HepG2 (cell line): ENCODE measurements around the gene PAPSS1. TPM values are rescaled to one million over a fixed set of nuclear protein-coding genes. Genes with fewer than 3 reads are reported as not detected.

Source experiments
- ATAC-seq: fragments of 200-7000 bp; cut with Tn5 transposase; 3 replicates; pipeline ENCODE4 v1.9.1; 2020; ENCODE audit warnings: mild to moderate bottlenecking, moderate library complexity
- BruUV-seq: library from RNA; stranded (reverse); fragments of 400-500 nt; replicated peaks from 2 replicates; lab custom pipeline; 2021; lab: Mats Ljungman, UMichigan
- CTCF ChIA-PET: fragments of 300-600 bp; formaldehyde crosslinking; extraction: SDS; loops from one replicate; lab custom pipeline; 2021; ENCODE audit warnings: low total read pairs, inconsistent platforms, low intra/inter-chr PET ratio; lab: Yijun Ruan, JAX
- POLR2A ChIA-PET: fragments of 350-600 bp; sonication (Branson Sonifier 250); formaldehyde crosslinking; loops from one replicate; lab custom pipeline; 2020; ENCODE audit warnings: antibody characterized with exemption, inconsistent platforms; lab: Yijun Ruan, JAX
- DNase-seq: peaks from one replicate; pipeline ENCODE4 v3.0.0-alpha.2; 2015; ENCODE audit warnings: low spot score
- FAIRE-seq: peaks from 3 replicates; lab custom pipeline; 2011; peaks lifted over from hg19 to GRCh38; lab: Jason Lieb, UNC
- H2AFZ ChIP-seq: one replicate; pipeline ENCODE4 v1.6.1; 2011; ENCODE audit warnings: low read length, inconsistent platforms
- H3K27ac ChIP-seq: fragments of 300-600 bp; 3 replicates; pipeline ENCODE4 v1.8.0; 2011; ENCODE audit warnings: mixed run types, mild to moderate bottlenecking, mixed read lengths, low read length, inconsistent platforms; ENCODE audit not compliant: insufficient read depth; ENCODE audit errors: extremely low read length
- H3K27me3 ChIP-seq, 2 experiments: fragments of 200-600 bp in 1 of 2; 2 replicates in 1 of 2; 3 replicates in 1 of 2; pipeline versions ENCODE4 v1.6.0 to v1.8.0; 2011; ENCODE audit warnings: low read length in 2 of 2, mild to moderate bottlenecking in 2 of 2, moderate library complexity in 2 of 2, inconsistent platforms in 1 of 2; ENCODE audit not compliant: insufficient read depth in 2 of 2, control insufficient read depth in 1 of 2
- H3K36me3 ChIP-seq, 2 experiments: fragments of 200-600 bp in 1 of 2; replicated peaks in 1 of 2; 2 replicates in 1 of 2; 3 replicates in 1 of 2; pipeline versions ENCODE4 v1.5.1 to v1.8.0; 2011; ENCODE audit warnings: low read length in 2 of 2, inconsistent platforms in 1 of 2; ENCODE audit not compliant: insufficient read depth in 2 of 2, control insufficient read depth in 1 of 2
- H3K4me1 ChIP-seq: 2 replicates; pipeline ENCODE4 v1.5.1; 2012; ENCODE audit warnings: low read length, inconsistent platforms; ENCODE audit not compliant: insufficient read depth
- H3K4me2 ChIP-seq: 2 replicates; pipeline ENCODE4 v1.6.0; 2011; ENCODE audit warnings: low read depth, low read length, inconsistent platforms
- H3K4me3 ChIP-seq, 3 experiments: fragments of 200-600 bp in 1 of 3; sonication (generic), shearing (Covaris generic) in 1 of 3; replicated peaks in 1 of 3; 2 replicates each; pipeline ENCODE4 v1.5.1; 2011 to 2016; ENCODE audit warnings: low read length in 3 of 3, inconsistent platforms in 2 of 3, low read depth in 2 of 3, mild to moderate bottlenecking in 2 of 3, control low read depth in 1 of 3, mixed read lengths in 1 of 3; ENCODE audit not compliant: insufficient read depth in 1 of 3
- H3K79me2 ChIP-seq: one replicate; pipeline ENCODE4 v1.6.1; 2011; ENCODE audit warnings: low read length, inconsistent platforms; ENCODE audit not compliant: insufficient read depth
- H3K9ac ChIP-seq: 2 replicates; pipeline ENCODE4 v1.6.0; 2011; ENCODE audit warnings: mild to moderate bottlenecking, low read depth, low read length, inconsistent platforms; ENCODE audit not compliant: insufficient read depth
- H3K9me3 ChIP-seq: 2 replicates; pipeline ENCODE4 v1.5.1; 2012; ENCODE audit warnings: mild to moderate bottlenecking, low read length
- H4K20me1 ChIP-seq: 2 replicates; pipeline ENCODE4 v1.6.0; 2011; ENCODE audit warnings: inconsistent platforms, mild to moderate bottlenecking, low read length, moderate library complexity; ENCODE audit not compliant: insufficient read depth
- CREBL2 ChIP-seq: sonication (generic); formaldehyde crosslinking; IDR thresholded peaks from 2 replicates; pipeline ENCODE4 v1.8.1; 2023; ENCODE audit warnings: missing genetic modification reagents, mild to moderate bottlenecking, borderline replicate concordance
- GMEB2 ChIP-seq: IDR thresholded peaks from 2 replicates; pipeline ENCODE4 v1.6.1; 2016; ENCODE audit warnings: missing biosample characterization, missing genetic modification reagents, low read depth
- HNRNPUL1 ChIP-seq: fragments of 200-400 bp; formaldehyde crosslinking; IDR thresholded peaks from 2 replicates; pipeline ENCODE4 v1.6.1; 2017; ENCODE audit warnings: low read depth, mild to moderate bottlenecking, low read length, moderate library complexity
- IRX3 ChIP-seq: sonication (generic); formaldehyde crosslinking; IDR thresholded peaks from 2 replicates; pipeline ENCODE4 v1.8.1; 2023; ENCODE audit warnings: mild to moderate bottlenecking, low read depth, missing genetic modification reagents, borderline replicate concordance
- PAF1 ChIP-seq: IDR thresholded peaks from 2 replicates; pipeline ENCODE4 v1.6.1; 2016; ENCODE audit warnings: missing genetic modification reagents, missing compliant biosample characterization
- PRMT3 ChIP-seq: sonication (generic); formaldehyde crosslinking; IDR thresholded peaks from 2 replicates; pipeline ENCODE4 v1.8.1; 2022; ENCODE audit warnings: low read depth, mild to moderate bottlenecking, moderate library complexity, missing genetic modification reagents, borderline replicate concordance
- ZHX1 ChIP-seq: sonication (generic); formaldehyde crosslinking; IDR thresholded peaks from 2 replicates; pipeline ENCODE4 v1.8.1; 2022; ENCODE audit warnings: low read depth, mild to moderate bottlenecking, missing genetic modification reagents
- ZNF282 ChIP-seq: fragments of 450-650 bp; IDR thresholded peaks from 2 replicates; pipeline ENCODE4 v1.6.1; 2018; ENCODE audit not compliant: partially characterized antibody
- ZNF597 ChIP-seq: sonication (generic); formaldehyde crosslinking; IDR thresholded peaks from 2 replicates; pipeline ENCODE4 v1.5.0; 2020; ENCODE audit warnings: missing genetic modification reagents
- ZNF740 ChIP-seq: sonication (generic); formaldehyde crosslinking; IDR thresholded peaks from 2 replicates; pipeline ENCODE4 v1.4.0; 2020; ENCODE audit warnings: missing genetic modification reagents
- ZNF879 ChIP-seq: sonication (generic); formaldehyde crosslinking; IDR thresholded peaks from 2 replicates; pipeline ENCODE4 v1.8.1; 2023; ENCODE audit warnings: missing genetic modification reagents
- ZNF891 ChIP-seq: sonication (generic); formaldehyde crosslinking; IDR thresholded peaks from 2 replicates; pipeline ENCODE4 v1.5.0; 2020; ENCODE audit warnings: mild to moderate bottlenecking, missing genetic modification reagents
- WGBS: methylation state at CpG from one replicate; pipeline ENCODE4 v1.1.6; 2017; ENCODE audit warnings: low lambda C conversion rate; 5-methylcytosine and 5-hydroxymethylcytosine counted together
- in situ Hi-C: cut with HindIII; loops from 2 replicates; pipeline ENCODE4 v1.10.0; 2017; ENCODE audit warnings: low pct_unique_long_range_greater_than_20kb; ENCODE audit not compliant: extremely low pct_ligation_motif_present
- intact Hi-C: fragments of 100-400 bp; cut with micrococcal nuclease; formaldehyde crosslinking; loops from one replicate; pipeline ENCODE4 v1.10.0; 2022; ENCODE audit not compliant: unreplicated experiment
- polyA plus RNA-seq, 8 experiments: library from polyadenylated mRNA; depleted of rRNA in 3 of 8; stranded (reverse) in 7 of 8; unstranded in 1 of 8; fragments of >200 nt; fragmentation: Illumina TruSeq in 4 of 8; extraction: Trizol in 4 of 8; gene quantifications; 2 replicates each; pipeline versions ENCODE4 v1.2.1 to v1.2.3, GENCODE V29; 2011 to 2016; ENCODE audit warnings: low read depth in 4 of 8, missing spikeins in 1 of 8, mixed read lengths in 1 of 8; ENCODE audit not compliant: insufficient read depth in 1 of 8
- total RNA-seq, 5 experiments: library from RNA; depleted of rRNA; stranded (reverse); fragments of >200 nt; fragmentation: Illumina TruSeq; extraction: Trizol; gene quantifications; 2 replicates each; pipeline ENCODE4 v1.2.3, GENCODE V29; 2016; ENCODE audit warnings: low read depth in 1 of 5

Gene PAPSS1
- total and polyA plus RNA-seq, 2 of the 13 experiments (the other 11 are each of a cell fraction or from before 2014, with no cell fraction given), result 105 to 126 TPM

GRCh38 chr4:107645604-107646003 lies 74.4 kb downstream of the PAPSS1 start:
- no peaks in the 10 kb centered on the region for H4K20me1 ChIP-seq
- no peaks in the 10 kb centered on the region for H3K27me3 ChIP-seq
- no peak overlapping the region for H3K4me2 ChIP-seq
- TF ChIP-seq PRMT3 (CRISPR knock-in tag), result no peak
- no peak overlapping the region for H3K4me3 ChIP-seq
- peaks cover 2% of the 10 kb centered on the region for H3K79me2 ChIP-seq
- no peak overlapping the region for H3K27ac ChIP-seq
- H3K4me1 ChIP-seq, result no peaks in the 10 kb centered on the region
- no peak overlapping the region for H3K9ac ChIP-seq
- DNase-seq (no peak), FAIRE-seq (no peak), ATAC-seq (no peak)
- H3K36me3 ChIP-seq, result peaks cover 10 to 50% of the 10 kb centered on the region in 2 experiments
- ChIA-PET POLR2A (no interaction called here), CTCF (no interaction called here)
- 91% methylated on average over 4 of the region's 4 CpGs for WGBS
- in situ Hi-C loops (no loop called here), intact Hi-C loops (no loop called here)
- no peaks in the 10 kb centered on the region for H3K9me3 ChIP-seq
- no peak overlapping the region for H2AFZ ChIP-seq
- BruUV-seq, result no TSS peak

GRCh38 chr4:107643021-107643420 lies 77.0 kb downstream of the PAPSS1 start:
- no peaks in the 10 kb centered on the region for H4K20me1 ChIP-seq
- H3K27me3 ChIP-seq, result no peaks in the 10 kb centered on the region
- WGBS, result 85% methylated on average over 7 of the region's 7 CpGs
- no peak overlapping the region for H3K27ac ChIP-seq
- DNase-seq (no peak), FAIRE-seq (no peak), ATAC-seq (no peak)
- ChIA-PET POLR2A (no interaction called here), CTCF (no interaction called here)
- no peak overlapping the region for H2AFZ ChIP-seq
- H3K9me3 ChIP-seq, result no peaks in the 10 kb centered on the region
- BruUV-seq, result no TSS peak
- H3K36me3 ChIP-seq, result peaks cover 4 to 42% of the 10 kb centered on the region in 2 experiments
- in situ Hi-C loops (no loop called here), intact Hi-C loops (loop anchor here (5.0 kb wide), 1 partner anchor 489 kb away; no protein-coding TSS in a partner anchor)
- H3K79me2 ChIP-seq, result peaks cover 2% of the 10 kb centered on the region
- H3K4me3 ChIP-seq, result no peak overlapping the region
- H3K9ac ChIP-seq, result no peak overlapping the region
- H3K4me2 ChIP-seq, result no peak overlapping the region
- H3K4me1 ChIP-seq, result peaks cover 5% of the 10 kb centered on the region; the same call in 1 of the 2 replicates
- TF ChIP-seq ZNF282 (no peak), ZNF740 (CRISPR knock-in tag) (no peak), ZNF597 (no peak), IRX3 (CRISPR knock-in tag) (no peak), GMEB2 (CRISPR knock-in tag) (no peak), CREBL2 (CRISPR knock-in tag) (no peak), ZNF891 (CRISPR knock-in tag) (no peak), ZHX1 (CRISPR knock-in tag) (no peak), PAF1 (CRISPR knock-in tag) (no peak), HNRNPUL1 (no peak), ZNF879 (CRISPR knock-in tag) (no peak)
